MM.1S (cell line): Measurements from ENCODE around the gene IFT80.

Source experiments
- DNase-seq: peaks from one replicate; pipeline ENCODE4 v3.0.0-alpha.2; 2015
- H2AFZ ChIP-seq: fragments of 300-600 bp; sonication (generic); 2 replicates; pipeline ENCODE4 v1.6.0; 2016; ENCODE audit warnings: antibody characterized with exemption, low read length
- H3F3A ChIP-seq: fragments of 300-600 bp; sonication (generic); 2 replicates; pipeline ENCODE4 v1.6.1; 2016; ENCODE audit warnings: mild to moderate bottlenecking, antibody characterized with exemption, low read length, moderate library complexity, mixed read lengths; ENCODE audit not compliant: insufficient read depth
- H3K27ac ChIP-seq: fragments of 300-600 bp; sonication (generic); 2 replicates; pipeline ENCODE4 v1.5.1; 2016; ENCODE audit warnings: mild to moderate bottlenecking, low read length
- H3K27me3 ChIP-seq: fragments of 300-600 bp; sonication (generic); replicated peaks from 2 replicates; pipeline ENCODE4 v1.6.0; 2016; ENCODE audit warnings: low read length; ENCODE audit not compliant: insufficient read depth
- H3K36me3 ChIP-seq: fragments of 300-600 bp; sonication (generic); replicated peaks from 2 replicates; pipeline ENCODE4 v1.6.1; 2016; ENCODE audit warnings: mild to moderate bottlenecking, low read length, mixed read lengths; ENCODE audit not compliant: insufficient read depth
- H3K4me1 ChIP-seq: fragments of 300-600 bp; sonication (generic); 2 replicates; pipeline ENCODE4 v1.6.1; 2016; ENCODE audit warnings: low read length, mixed read lengths
- H3K4me2 ChIP-seq: fragments of 300-600 bp; sonication (generic); 2 replicates; pipeline ENCODE4 v1.6.0; 2016; ENCODE audit warnings: low read depth, low read length
- H3K4me3 ChIP-seq: fragments of 300-600 bp; sonication (generic); 2 replicates; pipeline ENCODE4 v1.5.1; 2016; ENCODE audit warnings: low read length, mixed read lengths
- H3K79me2 ChIP-seq: fragments of 300-600 bp; sonication (generic); 2 replicates; pipeline ENCODE4 v1.6.1; 2016; ENCODE audit warnings: mixed run types, low read length, mixed read lengths
- H3K9ac ChIP-seq: fragments of 300-600 bp; sonication (generic); 2 replicates; pipeline ENCODE4 v1.6.1; 2016; ENCODE audit warnings: low read length, mixed read lengths
- H3K9me2 ChIP-seq: fragments of 300-600 bp; sonication (generic); replicated peaks from 2 replicates; pipeline ENCODE4 v1.6.1; 2016; ENCODE audit warnings: mild to moderate bottlenecking, low read length, mixed read lengths; ENCODE audit not compliant: insufficient read depth
- H3K9me3 ChIP-seq: fragments of 300-600 bp; sonication (generic); replicated peaks from 2 replicates; pipeline ENCODE4 v1.6.1; 2016; ENCODE audit warnings: mild to moderate bottlenecking, low read length, mixed read lengths; ENCODE audit not compliant: insufficient read depth
- H4K20me1 ChIP-seq: fragments of 300-600 bp; sonication (generic); 2 replicates; pipeline ENCODE4 v1.6.1; 2016; ENCODE audit warnings: mild to moderate bottlenecking, low read length, moderate library complexity, mixed read lengths; ENCODE audit not compliant: insufficient read depth
- CTCF ChIP-seq: fragments of 300-600 bp; sonication (generic); IDR thresholded peaks from 2 replicates; pipeline ENCODE4 v1.5.1; 2016; ENCODE audit warnings: antibody characterized with exemption, low read length, mixed read lengths
- EZH2 ChIP-seq: fragments of 300-600 bp; sonication (generic); optimal IDR thresholded peaks from 2 replicates; pipeline ENCODE3; 2017; ENCODE audit warnings: low read depth, mild to moderate bottlenecking, antibody characterized with exemption, low read length, mixed read lengths
- EZH2phosphoT487 ChIP-seq: fragments of 300-600 bp; sonication (generic); IDR thresholded peaks from 2 replicates; pipeline ENCODE4 v1.6.1; 2018; ENCODE audit warnings: antibody characterized with exemption, low read length

IFT80 gene

DNA sequence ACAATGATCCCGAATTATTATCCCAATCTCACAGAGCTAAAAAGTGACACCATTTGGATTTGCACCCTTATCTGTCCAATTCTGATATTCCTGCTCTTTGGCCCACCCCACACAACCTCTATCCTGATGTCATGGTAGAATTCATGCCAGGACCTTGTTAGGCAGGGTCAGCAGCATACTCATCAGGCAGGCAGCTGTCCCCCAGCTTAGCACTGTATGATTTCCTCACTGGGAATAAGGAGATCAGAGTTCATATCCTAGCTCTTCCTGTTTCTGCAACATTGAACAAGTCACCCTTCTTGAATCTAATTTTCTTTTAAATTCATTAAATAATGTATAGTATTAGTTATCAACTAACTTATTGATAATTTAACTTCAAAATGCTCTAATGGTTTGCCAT lies 185.8 kb downstream of the IFT80 start:
- Histone ChIP-seq H3K27ac (no peak overlapping the region), H3K79me2 (no peaks in the 10 kb centered on the region), H3K4me2 (no peak overlapping the region), H4K20me1 (no peaks in the 10 kb centered on the region), H3K9me2 (no peaks in the 10 kb centered on the region), H3K4me3 (no peak overlapping the region), H3K36me3 (no peaks in the 10 kb centered on the region), H3K27me3 (no peaks in the 10 kb centered on the region), H3K4me1 (no peaks in the 10 kb centered on the region), H2AFZ (no peak overlapping the region), H3K9me3 (no peaks in the 10 kb centered on the region), H3F3A (no peaks in the 10 kb centered on the region), H3K9ac (no peak overlapping the region)
- no peak for DNase-seq
- TF ChIP-seq CTCF (no peak), EZH2phosphoT487 (no peak), EZH2 (no peak)

DNA sequence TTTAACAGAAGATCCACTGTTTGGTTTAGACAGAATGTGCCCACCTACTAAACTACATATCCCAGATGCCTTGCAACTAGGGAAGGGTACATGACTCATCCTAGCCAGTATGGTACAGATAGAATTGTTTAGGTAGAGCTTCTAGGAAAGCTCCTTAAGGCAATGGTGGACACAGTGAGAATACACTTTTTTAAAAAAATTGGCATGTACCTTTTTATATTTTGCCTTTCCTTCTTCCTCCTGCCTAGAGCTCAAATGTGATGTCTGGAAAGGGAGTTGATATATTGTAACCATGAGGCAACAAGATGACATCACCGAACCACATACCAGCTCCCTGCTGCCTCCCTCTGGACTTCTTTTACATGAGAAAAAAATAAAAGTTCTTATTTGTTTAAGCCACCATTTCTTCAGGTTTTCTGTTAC lies 188.2 kb downstream of the IFT80 start:
- no peaks in the 10 kb centered on the region for H3K9me2 ChIP-seq
- no peaks in the 10 kb centered on the region for H3K36me3 ChIP-seq
- DNase-seq, result peak; percentile 29
- H3K27ac ChIP-seq, result no peak overlapping the region
- no peaks in the 10 kb centered on the region for H3K9me3 ChIP-seq
- no peaks in the 10 kb centered on the region for H3F3A ChIP-seq
- TF ChIP-seq CTCF, result no peak
- TF ChIP-seq EZH2, result no peak
- TF ChIP-seq EZH2phosphoT487, result no peak
- H3K27me3 ChIP-seq, result no peaks in the 10 kb centered on the region
- no peaks in the 10 kb centered on the region for H3K4me1 ChIP-seq
- H3K79me2 ChIP-seq, result no peaks in the 10 kb centered on the region
- no peak overlapping the region for H3K4me3 ChIP-seq
- no peak overlapping the region for H3K9ac ChIP-seq
- H3K4me2 ChIP-seq, result no peak overlapping the region
- H2AFZ ChIP-seq, result no peak overlapping the region
- no peaks in the 10 kb centered on the region for H4K20me1 ChIP-seq

DNA sequence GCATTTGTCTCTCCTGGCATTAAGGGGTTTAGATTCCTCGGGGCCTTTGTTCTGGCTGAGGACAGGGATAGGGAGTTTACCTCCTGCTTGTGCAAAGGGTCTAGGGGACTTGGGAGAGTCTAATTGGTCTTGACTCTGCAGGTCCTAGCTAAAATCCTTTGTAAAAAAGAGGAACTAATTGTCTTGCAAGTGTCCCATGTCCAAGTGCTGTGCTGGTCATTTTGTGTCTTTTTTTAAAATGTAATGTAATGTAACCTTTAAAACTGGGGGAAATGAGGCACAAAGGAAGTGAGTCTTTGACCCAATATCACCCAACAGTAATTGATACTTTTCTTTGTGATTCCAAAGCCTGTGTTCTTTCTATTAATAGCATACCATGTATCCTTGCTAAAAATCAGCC lies 188.7 kb downstream of the IFT80 start:
- Histone ChIP-seq H3K9me3 (no peaks in the 10 kb centered on the region), H3F3A (no peaks in the 10 kb centered on the region), H2AFZ (no peak overlapping the region), H3K36me3 (no peaks in the 10 kb centered on the region), H3K4me1 (no peaks in the 10 kb centered on the region), H3K27ac (no peak overlapping the region), H3K4me2 (no peak overlapping the region), H4K20me1 (no peaks in the 10 kb centered on the region), H3K9me2 (no peaks in the 10 kb centered on the region), H3K9ac (no peak overlapping the region), H3K79me2 (no peaks in the 10 kb centered on the region), H3K4me3 (no peak overlapping the region), H3K27me3 (no peaks in the 10 kb centered on the region)
- TF ChIP-seq EZH2, result no peak
- TF ChIP-seq EZH2phosphoT487, result no peak
- TF ChIP-seq CTCF, result no peak
- no peak for DNase-seq
